T-helper 1 cell treated with Interleukin-12 subunit alpha and Interleukin-12 subunit beta and Interleukin-4 antibody, amounts not matched to agents 30 μg/mL and 1 μg/mL, for 36 hours (primary cell): Measurements from ENCODE around the gene CDK5RAP2.
A peak's percentile ranks its signal among the peaks of the same experiment; 100 is the strongest.
"Not testable (repeated sequence)": the region's sequence is repeated elsewhere in the genome, so short reads cannot be mapped to it uniquely, and the experiment has no call there.

ENCODE experiments used
- H3K27ac Mint-ChIP-seq: one replicate; pipeline ENCODE4 v1.8.0; 2021; ENCODE audit warnings: mild to moderate bottlenecking, mixed read lengths
- H3K27me3 Mint-ChIP-seq: one replicate; pipeline ENCODE4 v1.8.0; 2021; ENCODE audit warnings: low read depth, mixed read lengths
- H3K36me3 Mint-ChIP-seq: one replicate; pipeline ENCODE4 v1.8.0; 2021; ENCODE audit warnings: low read depth, mixed read lengths
- H3K4me1 Mint-ChIP-seq: one replicate; pipeline ENCODE4 v1.8.0; 2021; ENCODE audit warnings: low read depth, mixed read lengths
- H3K4me3 Mint-ChIP-seq: one replicate; pipeline ENCODE4 v1.8.0; 2021; ENCODE audit warnings: mild to moderate bottlenecking, moderate library complexity, mixed read lengths
- H3K9me3 Mint-ChIP-seq: one replicate; pipeline ENCODE4 v1.8.0; 2021; ENCODE audit warnings: mixed read lengths

CDK5RAP2 gene

GRCh38 chr9:120465685-120466407 is 114.1 kb downstream of the CDK5RAP2 start:
- no peaks in the 10 kb centered on the region for H3K4me1 Mint-ChIP-seq
- no peaks in the 10 kb centered on the region for H3K9me3 Mint-ChIP-seq
- peaks cover 24% of the 10 kb centered on the region for H3K36me3 Mint-ChIP-seq
- no peaks in the 10 kb centered on the region for H3K27me3 Mint-ChIP-seq
- H3K4me3 Mint-ChIP-seq = no peak overlapping the region
- peak overlapping the region; percentile 33 for H3K27ac Mint-ChIP-seq

GRCh38 chr9:120464887-120465421 is 115.0 kb downstream of the CDK5RAP2 start:
- Mint-ChIP-seq H3K9me3 (no peaks in the 10 kb centered on the region), H3K27me3 (no peaks in the 10 kb centered on the region), H3K36me3 (peaks cover 22% of the 10 kb centered on the region), H3K4me3 (no peak overlapping the region), H3K4me1 (no peaks in the 10 kb centered on the region), H3K27ac (no peak overlapping the region)

- Mint-ChIP-seq H3K9me3 (no peaks in the 10 kb centered on the region), H3K4me1 (no peaks in the 10 kb centered on the region), H3K27me3 (no peaks in the 10 kb centered on the region), H3K36me3 (peaks cover 25% of the 10 kb centered on the region), H3K4me3 (no peak overlapping the region), H3K27ac (no peak overlapping the region)
Observed at GRCh38 chr9:120464176-120464886, 115.6 kb downstream of the CDK5RAP2 start.

- H3K4me1 Mint-ChIP-seq = no peaks in the 10 kb centered on the region
- no peak overlapping the region for H3K4me3 Mint-ChIP-seq
- H3K9me3 Mint-ChIP-seq = no peaks in the 10 kb centered on the region
- H3K27me3 Mint-ChIP-seq = no peaks in the 10 kb centered on the region
- peaks cover 25% of the 10 kb centered on the region for H3K36me3 Mint-ChIP-seq
- H3K27ac Mint-ChIP-seq = no peak overlapping the region
Observed at GRCh38 chr9:120463765-120464164, 116.2 kb downstream of the CDK5RAP2 start.

DNA sequence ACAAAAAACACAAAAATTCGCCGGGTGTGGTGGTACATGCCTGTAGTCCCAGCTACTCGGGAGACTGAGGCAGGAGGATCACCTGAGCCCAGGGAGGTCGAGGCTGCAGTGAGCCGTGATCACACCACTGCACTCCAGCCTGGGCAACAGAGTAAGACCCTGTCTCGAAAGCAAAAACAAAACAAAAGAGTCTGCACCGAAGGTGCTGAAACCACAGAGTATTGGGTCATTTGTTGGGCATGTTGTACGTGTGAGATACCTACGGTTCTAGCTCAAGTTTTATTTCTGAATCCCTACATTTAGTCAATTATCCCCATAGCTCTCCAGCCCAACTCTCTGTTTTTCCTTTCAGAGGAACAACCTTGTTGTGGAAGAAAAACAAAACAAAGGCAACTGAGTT is 118.3 kb downstream of the CDK5RAP2 start:
- H3K27me3 Mint-ChIP-seq, H3K4me1 Mint-ChIP-seq, H3K27ac Mint-ChIP-seq, H3K9me3 Mint-ChIP-seq, H3K4me3 Mint-ChIP-seq: not testable (repeated sequence)
- H3K36me3 Mint-ChIP-seq = peaks cover 28% of the 10 kb centered on the region

DNA sequence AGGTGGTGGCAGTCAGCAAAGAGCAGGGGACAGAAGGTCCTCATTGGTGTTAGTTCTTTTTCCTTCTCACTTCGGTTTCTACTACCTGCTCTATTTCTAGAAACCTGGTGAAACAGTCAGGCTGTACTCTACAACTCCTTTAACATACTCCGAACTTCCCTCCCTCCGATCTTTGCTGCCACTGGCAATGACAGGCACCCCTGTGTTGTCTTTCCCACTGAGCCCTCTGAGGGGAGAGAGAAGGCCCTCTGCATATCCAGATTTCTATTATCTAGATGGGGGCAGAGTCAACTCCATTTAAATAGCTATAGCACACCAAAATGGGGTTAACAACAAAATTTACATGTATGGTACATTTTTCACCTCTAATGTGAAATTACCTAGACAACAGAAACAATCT is 123.7 kb downstream of the CDK5RAP2 start:
- Mint-ChIP-seq H3K27me3 (no peaks in the 10 kb centered on the region), H3K27ac (no peak overlapping the region), H3K4me3 (no peak overlapping the region), H3K36me3 (peaks cover 22% of the 10 kb centered on the region), H3K4me1 (no peaks in the 10 kb centered on the region), H3K9me3 (no peaks in the 10 kb centered on the region)

- Mint-ChIP-seq H3K36me3 (peaks cover 27% of the 10 kb centered on the region), H3K27ac (no peak overlapping the region), H3K9me3 (no peaks in the 10 kb centered on the region), H3K4me1 (no peaks in the 10 kb centered on the region), H3K4me3 (no peak overlapping the region), H3K27me3 (no peaks in the 10 kb centered on the region)
Observed at GRCh38 chr9:120454467-120454866, 125.5 kb downstream of the CDK5RAP2 start.

GRCh38 chr9:120453792-120454191 is 126.2 kb downstream of the CDK5RAP2 start:
- H3K4me3 Mint-ChIP-seq = no peak overlapping the region
- peaks cover 32% of the 10 kb centered on the region for H3K36me3 Mint-ChIP-seq
- H3K27me3 Mint-ChIP-seq = no peaks in the 10 kb centered on the region
- H3K9me3 Mint-ChIP-seq = no peaks in the 10 kb centered on the region
- H3K27ac Mint-ChIP-seq = no peak overlapping the region
- H3K4me1 Mint-ChIP-seq = peaks cover under 1% of the 10 kb centered on the region

DNA sequence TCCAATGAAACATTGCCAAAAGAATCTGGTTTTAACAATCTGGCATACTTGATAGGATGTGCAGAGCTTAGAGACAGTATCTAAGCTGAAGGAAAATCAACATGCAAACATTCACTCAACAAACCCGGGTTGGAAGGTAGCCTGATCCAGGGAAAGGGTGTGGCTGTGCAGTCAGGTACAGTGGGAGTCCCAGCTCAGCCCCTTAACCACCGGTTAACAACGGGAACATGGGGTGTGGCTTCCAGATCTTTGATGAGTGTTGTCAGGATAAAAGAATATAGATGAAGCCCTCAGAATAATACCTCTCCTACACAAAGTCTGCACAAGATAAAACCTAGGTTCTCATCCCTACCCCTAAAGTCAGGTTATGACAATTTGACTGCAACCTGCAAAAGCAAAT is 127.3 kb downstream of the CDK5RAP2 start:
- no peak overlapping the region for H3K27ac Mint-ChIP-seq
- no peaks in the 10 kb centered on the region for H3K9me3 Mint-ChIP-seq
- H3K4me3 Mint-ChIP-seq = no peak overlapping the region
- peaks cover 36% of the 10 kb centered on the region for H3K36me3 Mint-ChIP-seq
- H3K27me3 Mint-ChIP-seq = no peaks in the 10 kb centered on the region
- H3K4me1 Mint-ChIP-seq = peaks cover 4% of the 10 kb centered on the region

- peaks cover 11% of the 10 kb centered on the region for H3K4me1 Mint-ChIP-seq
- no peak overlapping the region for H3K27ac Mint-ChIP-seq
- no peaks in the 10 kb centered on the region for H3K9me3 Mint-ChIP-seq
- H3K36me3 Mint-ChIP-seq = peaks cover 38% of the 10 kb centered on the region
- H3K27me3 Mint-ChIP-seq = no peaks in the 10 kb centered on the region
- H3K4me3 Mint-ChIP-seq = no peak overlapping the region
Observed at GRCh38 chr9:120450916-120451315, 129.1 kb downstream of the CDK5RAP2 start.

GRCh38 chr9:120449566-120449965 is 130.4 kb downstream of the CDK5RAP2 start:
- peaks cover 11% of the 10 kb centered on the region for H3K4me1 Mint-ChIP-seq
- H3K4me3 Mint-ChIP-seq = no peak overlapping the region
- H3K36me3 Mint-ChIP-seq = peaks cover 33% of the 10 kb centered on the region
- H3K27me3 Mint-ChIP-seq = no peaks in the 10 kb centered on the region
- no peak overlapping the region for H3K27ac Mint-ChIP-seq
- H3K9me3 Mint-ChIP-seq = no peaks in the 10 kb centered on the region

GRCh38 chr9:120447959-120448500 is 131.9 kb downstream of the CDK5RAP2 start:
- peaks cover 33% of the 10 kb centered on the region for H3K36me3 Mint-ChIP-seq
- no peaks in the 10 kb centered on the region for H3K27me3 Mint-ChIP-seq
- H3K27ac Mint-ChIP-seq = no peak overlapping the region
- no peaks in the 10 kb centered on the region for H3K9me3 Mint-ChIP-seq
- no peak overlapping the region for H3K4me3 Mint-ChIP-seq
- H3K4me1 Mint-ChIP-seq = peaks cover 11% of the 10 kb centered on the region

GRCh38 chr9:120446671-120447070 is 133.3 kb downstream of the CDK5RAP2 start:
- Mint-ChIP-seq H3K4me1 (peaks cover 14% of the 10 kb centered on the region), H3K4me3 (no peak overlapping the region), H3K27ac (peak overlapping the region; percentile 58), H3K27me3 (no peaks in the 10 kb centered on the region), H3K36me3 (peaks cover 33% of the 10 kb centered on the region), H3K9me3 (no peaks in the 10 kb centered on the region)

DNA sequence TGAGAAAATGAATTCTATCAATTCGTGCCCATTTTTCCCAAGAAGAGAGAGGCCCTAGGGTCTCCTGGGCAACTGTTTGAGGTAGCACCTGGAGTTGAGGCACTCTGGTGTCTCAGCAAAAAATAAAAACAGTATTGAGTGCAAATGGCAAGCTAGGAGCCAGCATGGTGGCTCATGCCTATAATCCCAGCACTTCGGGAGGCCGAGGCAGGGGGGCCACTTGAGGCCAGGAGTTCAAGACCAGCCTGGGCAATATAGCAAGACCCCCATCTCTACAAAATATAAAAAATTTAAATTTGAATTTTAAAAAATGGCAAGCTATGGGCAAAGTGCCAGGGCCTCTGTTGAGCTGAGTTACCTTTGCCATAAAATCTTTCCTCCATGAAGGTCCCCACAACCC is 136.0 kb downstream of the CDK5RAP2 start:
- H3K4me3 Mint-ChIP-seq = no peak overlapping the region
- no peak overlapping the region for H3K27ac Mint-ChIP-seq
- H3K36me3 Mint-ChIP-seq = peaks cover 39% of the 10 kb centered on the region
- H3K9me3 Mint-ChIP-seq = no peaks in the 10 kb centered on the region
- no peaks in the 10 kb centered on the region for H3K27me3 Mint-ChIP-seq
- H3K4me1 Mint-ChIP-seq = peaks cover 20% of the 10 kb centered on the region

GRCh38 chr9:120443489-120443888 is 136.5 kb downstream of the CDK5RAP2 start:
- Mint-ChIP-seq H3K27me3 (no peaks in the 10 kb centered on the region), H3K9me3 (no peaks in the 10 kb centered on the region), H3K4me3 (no peak overlapping the region), H3K36me3 (peaks cover 38% of the 10 kb centered on the region), H3K27ac (no peak overlapping the region), H3K4me1 (peaks cover 21% of the 10 kb centered on the region)
